ENCODE results near the gene RALBP1.

Gene RALBP1

GRCh38 chr18:9508446-9509025, 33.2 kb downstream of the RALBP1 start:
- no peak for DNase-seq (ENCODE audit: low read depth)

GRCh38 chr18:9513971-9514512, 38.7 kb downstream of the RALBP1 start:
- no peak for DNase-seq (ENCODE audit: low read depth)

GRCh38 chr18:9516437-9517064, 41.2 kb downstream of the RALBP1 start:
- DNase-seq (ENCODE audit: low read depth), result peak; percentile 28

- no peak for DNase-seq (ENCODE audit: low read depth)
Measured at GRCh38 chr18:9517869-9518268, 42.6 kb downstream of the RALBP1 start.

GRCh38 chr18:9519399-9519798, 44.1 kb downstream of the RALBP1 start:
- DNase-seq (ENCODE audit: low read depth), result no peak

GRCh38 chr18:9520666-9521065, 45.4 kb downstream of the RALBP1 start:
- DNase-seq (ENCODE audit: low read depth), result no peak

- DNase-seq (ENCODE audit: low read depth), result no peak
Measured at GRCh38 chr18:9521770-9522169, 46.5 kb downstream of the RALBP1 start.

GRCh38 chr18:9522952-9523351, 47.6 kb downstream of the RALBP1 start:
- no peak for DNase-seq (ENCODE audit: low read depth)

- DNase-seq (ENCODE audit: low read depth), result no peak
Measured at GRCh38 chr18:9526458-9526857, 51.1 kb downstream of the RALBP1 start.

GRCh38 chr18:9530226-9531009, 55.1 kb downstream of the RALBP1 start:
- DNase-seq (ENCODE audit: low read depth), result no peak

GRCh38 chr18:9531791-9532410, 56.6 kb downstream of the RALBP1 start:
- no peak for DNase-seq (ENCODE audit: low read depth)

- no peak for DNase-seq (ENCODE audit: low read depth)
Measured at GRCh38 chr18:9534844-9535243, 59.5 kb downstream of the RALBP1 start.

GRCh38 chr18:9535430-9535991, 60.2 kb downstream of the RALBP1 start:
- DNase-seq (ENCODE audit: low read depth), result peak; percentile 96

- peak; percentile 24 for DNase-seq (ENCODE audit: low read depth)
Measured at GRCh38 chr18:9536354-9537152, 61.2 kb downstream of the RALBP1 start.

GRCh38 chr18:9537677-9538076, 62.4 kb downstream of the RALBP1 start:
- no peak for DNase-seq (ENCODE audit: low read depth)

GRCh38 chr18:9539283-9539682, 64.0 kb downstream of the RALBP1 start:
- DNase-seq (ENCODE audit: low read depth), result peak; percentile 20

- DNase-seq (ENCODE audit: low read depth), result no peak
Measured at GRCh38 chr18:9539938-9540337, 64.6 kb downstream of the RALBP1 start.

- no peak for DNase-seq (ENCODE audit: low read depth)
Measured at GRCh38 chr18:9542924-9543323, 67.6 kb downstream of the RALBP1 start.

GRCh38 chr18:9545029-9545428, 69.7 kb downstream of the RALBP1 start:
- no peak for DNase-seq (ENCODE audit: low read depth)

- no peak for DNase-seq (ENCODE audit: low read depth)
Measured at GRCh38 chr18:9546468-9546867, 71.2 kb downstream of the RALBP1 start.

GRCh38 chr18:9547782-9548181, 72.5 kb downstream of the RALBP1 start:
- DNase-seq (ENCODE audit: low read depth), result no peak

All from fibroblast of the conjunctiva (primary cell).